ENCODE data around the gene ST3GAL5.

The ST3GAL5 gene

GRCh38 chr2:85864654-85865053, 24.1 kb downstream of the ST3GAL5 start:
- no peak for DNase-seq

- DNase-seq: no peak
Measured at GRCh38 chr2:85862426-85862825, 26.4 kb downstream of the ST3GAL5 start.

GRCh38 chr2:85861650-85862049, 27.1 kb downstream of the ST3GAL5 start:
- DNase-seq: no peak

GRCh38 chr2:85861180-85861579, 27.6 kb downstream of the ST3GAL5 start:
- DNase-seq: no peak

GRCh38 chr2:85858841-85859240, 29.9 kb downstream of the ST3GAL5 start:
- DNase-seq: no peak

- DNase-seq: no peak
Measured at GRCh38 chr2:85854897-85855296, 33.9 kb downstream of the ST3GAL5 start.

- peak; percentile 34 for DNase-seq
Measured at GRCh38 chr2:85854166-85854509, 34.7 kb downstream of the ST3GAL5 start.

GRCh38 chr2:85853499-85854165, 35.2 kb downstream of the ST3GAL5 start:
- no peak for DNase-seq

GRCh38 chr2:85852937-85853498, 35.8 kb downstream of the ST3GAL5 start:
- no peak for DNase-seq

- no peak for DNase-seq
Measured at GRCh38 chr2:85852152-85852840, 36.5 kb downstream of the ST3GAL5 start.

GRCh38 chr2:85851253-85852151, 37.3 kb downstream of the ST3GAL5 start:
- no peak for DNase-seq

- no peak for DNase-seq
Measured at GRCh38 chr2:85850451-85850850, 38.3 kb downstream of the ST3GAL5 start.

- no peak for DNase-seq
Measured at GRCh38 chr2:85847051-85847588, 41.7 kb downstream of the ST3GAL5 start.

- DNase-seq: no peak
Measured at GRCh38 chr2:85846411-85846810, 42.4 kb downstream of the ST3GAL5 start.

GRCh38 chr2:85844486-85844885, 44.3 kb downstream of the ST3GAL5 start:
- DNase-seq: no peak

- DNase-seq: no peak
Measured at GRCh38 chr2:85843543-85843942, 45.2 kb downstream of the ST3GAL5 start.

GRCh38 chr2:85840091-85840490, 48.7 kb downstream of the ST3GAL5 start:
- DNase-seq: no peak

GRCh38 chr2:85839461-85839860, 49.3 kb downstream of the ST3GAL5 start:
- no peak for DNase-seq

- DNase-seq: no peak
Measured at GRCh38 chr2:85838641-85839040, 50.1 kb downstream of the ST3GAL5 start.

- no peak for DNase-seq
Measured at GRCh38 chr2:85838181-85838580, 50.6 kb downstream of the ST3GAL5 start.

- no peak for DNase-seq
Measured at GRCh38 chr2:85834466-85834865, 54.3 kb downstream of the ST3GAL5 start.

GRCh38 chr2:85831735-85832134, 57.1 kb downstream of the ST3GAL5 start:
- no peak for DNase-seq

GRCh38 chr2:85830645-85831044, 58.1 kb downstream of the ST3GAL5 start:
- no peak for DNase-seq
